ENCODE measurements around the gene CARS1.

The CARS1 gene

DNA sequence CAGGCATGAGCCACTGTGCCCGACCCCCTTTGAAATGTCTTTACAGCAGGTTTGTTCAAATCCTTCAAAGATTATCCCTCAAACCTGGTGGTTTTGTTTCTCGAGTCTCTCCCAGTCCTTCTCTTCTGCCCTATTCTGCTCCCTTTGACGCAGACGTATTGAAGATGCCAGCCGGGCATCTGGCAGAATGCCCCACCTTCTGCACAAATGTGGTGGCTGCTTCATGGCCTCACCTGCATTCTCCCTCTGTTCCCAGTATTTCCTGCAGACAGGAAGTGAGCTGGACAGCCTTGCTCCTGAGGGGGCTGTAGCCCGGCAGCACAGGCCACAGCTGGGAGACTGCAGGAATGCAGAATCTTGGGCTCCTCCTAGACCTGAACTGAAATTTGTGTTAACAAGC lies 60.2 kb downstream of the CARS1 start:
- TF ChIP-seq, protein P1, sequence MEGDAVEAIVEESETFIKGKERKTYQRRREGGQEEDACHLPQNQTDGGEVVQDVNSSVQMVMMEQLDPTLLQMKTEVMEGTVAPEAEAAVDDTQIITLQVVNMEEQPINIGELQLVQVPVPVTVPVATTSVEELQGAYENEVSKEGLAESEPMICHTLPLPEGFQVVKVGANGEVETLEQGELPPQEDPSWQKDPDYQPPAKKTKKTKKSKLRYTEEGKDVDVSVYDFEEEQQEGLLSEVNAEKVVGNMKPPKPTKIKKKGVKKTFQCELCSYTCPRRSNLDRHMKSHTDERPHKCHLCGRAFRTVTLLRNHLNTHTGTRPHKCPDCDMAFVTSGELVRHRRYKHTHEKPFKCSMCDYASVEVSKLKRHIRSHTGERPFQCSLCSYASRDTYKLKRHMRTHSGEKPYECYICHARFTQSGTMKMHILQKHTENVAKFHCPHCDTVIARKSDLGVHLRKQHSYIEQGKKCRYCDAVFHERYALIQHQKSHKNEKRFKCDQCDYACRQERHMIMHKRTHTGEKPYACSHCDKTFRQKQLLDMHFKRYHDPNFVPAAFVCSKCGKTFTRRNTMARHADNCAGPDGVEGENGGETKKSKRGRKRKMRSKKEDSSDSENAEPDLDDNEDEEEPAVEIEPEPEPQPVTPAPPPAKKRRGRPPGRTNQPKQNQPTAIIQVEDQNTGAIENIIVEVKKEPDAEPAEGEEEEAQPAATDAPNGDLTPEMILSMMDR (IDR thresholded peaks at IDR 0.05; ENCODE audit: insufficient read depth, low read length, poor library complexity, severe bottlenecking), result no peak
- TF ChIP-seq EZH2phosphoT487 (conservative IDR thresholded peaks at IDR 0.05; ENCODE audit: low read length), result no peak

DNA sequence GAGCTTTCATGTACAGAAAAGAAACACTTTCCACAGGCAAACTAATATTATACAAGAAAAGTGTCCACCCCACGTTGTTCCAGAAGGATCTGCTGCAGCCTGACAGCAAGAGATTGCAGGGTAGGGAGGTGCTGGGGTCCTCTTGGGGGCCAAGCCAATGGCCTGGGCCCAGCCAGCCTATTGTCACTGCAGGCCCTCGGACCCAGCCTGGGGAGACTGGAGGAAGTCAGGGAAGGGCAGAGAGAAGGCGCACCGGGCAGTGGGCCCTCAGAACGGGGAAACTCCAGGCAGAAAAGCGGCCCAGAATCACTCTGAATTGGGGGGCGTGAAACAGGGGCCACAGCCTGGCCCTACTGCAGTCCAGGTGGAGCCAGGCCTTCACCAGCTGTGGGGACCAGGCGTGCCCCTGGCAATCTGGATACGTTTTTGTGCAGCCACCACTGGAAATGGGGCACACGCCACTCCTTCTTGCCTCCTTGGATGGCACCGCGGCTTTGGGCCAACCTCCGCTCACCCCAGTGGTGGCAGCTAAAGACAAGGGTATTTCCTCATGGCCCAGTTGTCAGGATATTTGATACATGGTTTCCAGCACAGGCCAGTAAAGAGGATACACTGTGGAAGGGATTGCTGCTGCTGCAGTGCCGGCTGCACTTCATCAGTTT lies 61.2 kb downstream of the CARS1 start:
- Histone ChIP-seq H3K36me3 (ENCODE audit: low read length) (no peaks in the 10 kb centered on the region), H3K27ac (ENCODE audit: low read depth, low read length) (no peak overlapping the region), H3K9me2 (replicated peaks; ENCODE audit: insufficient read depth, low read length) (no peaks in the 10 kb centered on the region), H4K20me1 (ENCODE audit: low read depth, low read length) (no peaks in the 10 kb centered on the region; the same call in 1 of the 2 replicates), H3K9ac (ENCODE audit: low read length) (no peak overlapping the region), H3K79me2 (ENCODE audit: insufficient read depth, low read length) (peaks cover 8% of the 10 kb centered on the region), H2AFZ (ENCODE audit: low read depth, low read length, severe bottlenecking) (no peak overlapping the region), H3K27me3 (ENCODE audit: low read length) (no peaks in the 10 kb centered on the region), H3F3A (ENCODE audit: insufficient read depth) (0 out of 2 replicates have a peak, but pooled peaks cover 6% of the 10 kb centered on the region), H3K4me3 (ENCODE audit: insufficient read depth, low read length, poor library complexity, severe bottlenecking) (no peak overlapping the region), H3K4me2 (ENCODE audit: low read depth, low read length, poor library complexity, severe bottlenecking) (no peak overlapping the region), H3K9me3 (ENCODE audit: insufficient read depth, low read length) (no peaks in the 10 kb centered on the region)
- TF ChIP-seq EZH2phosphoT487 (conservative IDR thresholded peaks at IDR 0.05; ENCODE audit: low read length), result no peak
- TF ChIP-seq, protein P1 (IDR thresholded peaks at IDR 0.05; ENCODE audit: insufficient read depth, low read length, poor library complexity, severe bottlenecking), result no peak

More for the DNA sequence above, 60.2 kb downstream of the CARS1 start:
- Histone ChIP-seq H3K9ac (ENCODE audit: low read length) (no peak overlapping the region), H3K4me2 (ENCODE audit: low read depth, low read length, poor library complexity, severe bottlenecking) (no peak overlapping the region), H3K9me3 (ENCODE audit: insufficient read depth, low read length) (no peaks in the 10 kb centered on the region), H3K27me3 (ENCODE audit: low read length) (no peaks in the 10 kb centered on the region), H4K20me1 (ENCODE audit: low read depth, low read length) (no peaks in the 10 kb centered on the region), H3K36me3 (ENCODE audit: low read length) (no peaks in the 10 kb centered on the region), H2AFZ (ENCODE audit: low read depth, low read length, severe bottlenecking) (no peak overlapping the region), H3K9me2 (replicated peaks; ENCODE audit: insufficient read depth, low read length) (no peaks in the 10 kb centered on the region), H3K27ac (ENCODE audit: low read depth, low read length) (no peak overlapping the region), H3K4me3 (ENCODE audit: insufficient read depth, low read length, poor library complexity, severe bottlenecking) (no peak overlapping the region), H3F3A (ENCODE audit: insufficient read depth) (0 out of 2 replicates have a peak, but pooled peaks cover 6% of the 10 kb centered on the region), H3K79me2 (ENCODE audit: insufficient read depth, low read length) (no peaks in the 10 kb centered on the region)

DNA sequence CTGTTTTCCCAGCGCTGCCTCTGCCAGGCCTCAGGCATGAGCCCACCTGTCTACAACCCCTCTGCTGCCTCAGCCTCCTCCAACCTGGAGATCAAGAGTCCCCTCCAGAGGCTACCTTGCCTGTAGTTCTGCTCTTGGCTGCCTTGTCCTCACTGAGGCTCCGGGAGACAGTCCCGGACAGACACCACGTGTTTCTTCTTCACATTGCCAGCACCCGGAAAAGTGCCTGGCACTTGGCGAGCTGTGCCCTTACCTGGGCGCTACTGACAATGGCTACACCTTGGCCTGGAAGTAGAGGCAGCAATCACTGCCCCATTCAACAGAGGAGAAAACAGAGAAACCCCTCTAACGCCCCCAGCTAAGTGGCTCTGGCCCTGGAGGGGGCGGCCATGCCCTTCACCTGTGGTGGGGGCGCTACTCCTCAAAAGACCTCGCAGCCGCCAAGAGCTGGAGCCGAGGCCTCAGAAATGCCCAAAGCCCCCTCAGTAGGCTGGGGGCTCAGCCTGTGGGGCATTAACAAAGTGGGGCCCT lies 62.1 kb downstream of the CARS1 start:
- no peaks in the 10 kb centered on the region for H3K9me2 ChIP-seq (replicated peaks; ENCODE audit: insufficient read depth, low read length)
- H3K27me3 ChIP-seq (ENCODE audit: low read length), result no peaks in the 10 kb centered on the region
- no peak overlapping the region for H3K4me2 ChIP-seq (ENCODE audit: low read depth, low read length, poor library complexity, severe bottlenecking)
- H3K9me3 ChIP-seq (ENCODE audit: insufficient read depth, low read length), result no peaks in the 10 kb centered on the region
- no peak overlapping the region for H2AFZ ChIP-seq (ENCODE audit: low read depth, low read length, severe bottlenecking)
- no peaks in the 10 kb centered on the region for H3K36me3 ChIP-seq (ENCODE audit: low read length)
- H4K20me1 ChIP-seq (ENCODE audit: low read depth, low read length), result peaks cover 3% of the 10 kb centered on the region; the same call in 1 of the 2 replicates
- H3K79me2 ChIP-seq (ENCODE audit: insufficient read depth, low read length), result peaks cover 17% of the 10 kb centered on the region
- no peak overlapping the region for H3K4me3 ChIP-seq (ENCODE audit: insufficient read depth, low read length, poor library complexity, severe bottlenecking)
- H3F3A ChIP-seq (ENCODE audit: insufficient read depth), result peaks cover 6% of the 10 kb centered on the region; the same call in 1 of the 2 replicates
- H3K27ac ChIP-seq (ENCODE audit: low read depth, low read length), result no peak overlapping the region
- TF ChIP-seq, protein P1 (IDR thresholded peaks at IDR 0.05; ENCODE audit: insufficient read depth, low read length, poor library complexity, severe bottlenecking), result no peak
- no peak for TF ChIP-seq EZH2phosphoT487 (conservative IDR thresholded peaks at IDR 0.05; ENCODE audit: low read length)
- no peak overlapping the region for H3K9ac ChIP-seq (ENCODE audit: low read length)
